Breast epithelium (tissue), 3 donors: Measurements from ENCODE around the gene HTR3B.

Experiments
- CTCF ChIP-seq, 3 donors: fragments of 450-650 bp; IDR thresholded peaks; one replicate each; pipeline ENCODE4 v1.5.1; 2016 to 2017; ENCODE audit warnings: antibody characterized with exemption in 3 of 3, mild to moderate bottlenecking in 3 of 3, moderate library complexity in 3 of 3
- POLR2AphosphoS5 ChIP-seq, 3 donors: sonication (generic); formaldehyde crosslinking; IDR thresholded peaks; one replicate each; pipeline ENCODE4 v1.6.1; 2017; ENCODE audit warnings: antibody characterized with exemption in 3 of 3

- no peak for TF ChIP-seq CTCF (IDR thresholded peaks at IDR 0.05)
- no peak for TF ChIP-seq POLR2AphosphoS5 (IDR thresholded peaks at IDR 0.05)
These were observed 77.7 kb downstream of the HTR3B start for GRCh38 chr11:113982306-113982705.
